ENCODE results near the gene PIGP.
"Not testable (repeated sequence)": the region's sequence is repeated elsewhere in the genome, so short reads cannot be mapped to it uniquely, and the experiment has no call there.

Gene PIGP

DNA sequence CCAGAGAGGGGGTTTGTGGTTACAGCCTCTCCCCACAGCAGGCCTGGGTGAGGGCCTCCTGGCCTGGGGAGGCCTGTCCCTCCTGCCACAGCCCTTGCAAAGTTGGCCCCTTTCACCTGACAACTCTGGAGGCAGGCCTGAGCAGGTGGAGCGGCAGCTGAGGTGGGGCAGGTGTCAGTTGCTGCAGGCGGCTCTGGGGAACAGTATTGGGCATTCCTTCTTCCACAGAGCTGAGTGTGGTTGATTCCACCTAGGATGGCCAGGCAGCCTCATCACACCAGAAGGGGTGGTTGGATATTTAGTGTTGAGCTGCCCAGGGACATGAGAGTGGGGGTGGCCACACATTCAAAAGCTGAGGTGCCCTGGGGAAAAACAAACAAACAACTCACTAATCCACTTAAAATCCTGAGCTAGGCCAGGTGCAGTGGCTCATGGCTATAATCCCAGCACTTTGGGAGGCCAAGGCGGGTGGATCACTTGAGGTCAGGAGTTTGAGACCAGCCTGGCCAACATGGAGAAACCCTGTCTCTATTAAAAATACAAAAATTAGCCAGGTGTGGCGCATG is 31.1 kb downstream of the PIGP start:
- no peak for DNase-seq

GRCh38 chr21:37040212-37040611 is 32.7 kb downstream of the PIGP start:
- DNase-seq = no peak

DNA sequence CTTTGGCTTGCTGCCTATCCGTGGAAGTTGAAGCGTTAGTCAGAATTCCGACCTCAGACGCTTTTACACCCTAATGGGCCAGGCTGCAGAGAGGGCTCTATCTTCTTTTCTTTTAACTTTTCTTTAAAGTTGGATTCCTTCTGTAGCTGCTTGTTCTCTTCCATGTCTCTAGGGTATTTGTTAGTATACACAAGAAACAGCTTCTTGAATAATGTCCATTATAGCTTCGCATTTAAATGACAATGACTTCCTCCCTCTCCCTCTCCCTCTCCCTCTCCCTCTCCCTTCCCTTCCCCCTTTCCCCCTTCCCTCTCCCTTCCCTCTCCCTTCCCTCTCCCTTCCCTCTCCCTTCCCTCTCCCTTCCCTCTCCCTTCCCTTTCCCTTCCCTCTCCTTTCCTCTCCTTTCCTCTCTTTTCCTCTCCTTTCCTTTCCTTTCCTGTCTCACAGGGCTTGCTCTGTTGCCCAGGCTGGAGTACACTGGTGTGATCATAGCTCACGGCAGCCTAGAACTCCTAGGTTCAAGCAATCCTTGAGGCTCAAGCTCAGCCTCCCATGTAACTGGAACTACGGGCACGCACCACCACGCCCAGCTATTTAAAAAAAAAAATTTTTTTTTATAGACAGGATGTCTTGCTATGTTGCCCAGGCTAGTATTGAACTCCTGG is 33.3 kb downstream of the PIGP start:
- DNase-seq = no peak

GRCh38 chr21:37036177-37036576 is 36.7 kb downstream of the PIGP start:
- DNase-seq = no peak

- DNase-seq = not testable (repeated sequence)
Observed at GRCh38 chr21:37034394-37034793, 38.5 kb downstream of the PIGP start.

GRCh38 chr21:37032877-37033471 is 39.9 kb downstream of the PIGP start:
- no peak for DNase-seq

GRCh38 chr21:37032293-37032692 is 40.6 kb downstream of the PIGP start:
- no peak for DNase-seq

GRCh38 chr21:37030864-37031263 is 42.0 kb downstream of the PIGP start:
- no peak for DNase-seq

DNA sequence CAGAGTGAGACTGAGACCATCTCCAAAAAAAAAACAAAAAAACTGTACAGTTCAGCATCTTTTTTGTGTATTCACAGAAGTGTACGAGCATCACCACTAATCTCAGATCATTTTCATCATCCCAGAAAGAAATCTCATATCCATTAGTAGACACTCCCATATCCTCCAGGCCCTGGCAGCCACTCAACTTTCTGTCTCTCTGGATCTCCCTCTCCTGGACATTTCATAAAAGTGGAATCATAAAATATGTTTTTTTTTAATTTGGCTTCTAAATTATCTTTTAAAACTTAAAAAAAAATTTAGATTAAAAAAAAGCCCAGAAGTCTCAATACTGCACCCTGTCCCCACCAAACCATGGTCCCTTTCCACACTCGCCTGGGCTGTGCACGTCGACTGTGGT is 44.3 kb downstream of the PIGP start:
- DNase-seq = no peak

GRCh38 chr21:37026499-37026898 is 46.4 kb downstream of the PIGP start:
- DNase-seq = no peak

DNA sequence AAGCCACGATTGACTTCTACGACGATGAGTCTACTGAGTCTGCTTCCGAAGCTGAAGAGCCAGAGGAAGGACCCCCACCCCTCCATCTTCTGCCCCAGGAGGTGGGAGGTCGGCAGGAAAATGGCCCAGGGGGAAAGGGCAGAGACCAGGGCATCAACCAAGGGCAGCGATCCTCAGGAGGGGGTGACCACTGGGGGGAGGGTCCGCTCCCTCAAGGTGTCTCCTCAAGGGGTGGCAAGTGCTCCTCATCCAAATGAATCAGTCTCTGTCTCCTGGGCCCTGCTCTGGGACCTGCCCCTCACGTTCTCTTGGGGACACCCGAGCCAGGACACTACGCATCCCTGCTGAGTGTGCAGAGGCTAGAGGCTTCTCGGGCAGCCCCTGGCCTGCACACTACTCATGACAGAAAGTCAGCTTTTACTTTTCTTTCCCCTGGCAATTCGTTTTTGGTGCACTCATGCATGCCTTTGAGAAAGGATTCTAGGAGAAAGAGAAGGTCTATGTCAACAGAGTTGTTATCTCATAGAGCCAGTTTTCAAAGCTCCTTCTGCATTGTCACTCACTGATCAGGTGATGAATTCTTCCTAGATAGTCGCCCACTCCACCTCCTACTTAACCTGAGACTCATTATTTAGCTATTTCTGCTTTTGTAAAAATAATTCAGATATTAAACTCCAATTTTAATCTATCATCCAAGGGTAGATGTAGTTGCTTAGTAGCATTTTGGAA is 54.8 kb downstream of the PIGP start:
- no peak for DNase-seq
